HUES48 (cell line): ENCODE measurements around the gene PLAC9.

Experiments
- H3K27ac ChIP-seq: one replicate; pipeline ENCODE4 v1.7.0; 2013; ENCODE audit warnings: low read depth, low read length, inconsistent platforms
- H3K27me3 ChIP-seq: 2 replicates; pipeline ENCODE4 v1.6.1; 2013; ENCODE audit warnings: mild to moderate bottlenecking, low read length; ENCODE audit not compliant: control insufficient read depth, insufficient read depth
- H3K36me3 ChIP-seq: 2 replicates; pipeline ENCODE4 v1.6.1; 2013; ENCODE audit warnings: low read length; ENCODE audit not compliant: control insufficient read depth, insufficient read depth
- H3K4me1 ChIP-seq: 2 replicates; pipeline ENCODE4 v1.6.1; 2013; ENCODE audit warnings: mild to moderate bottlenecking, low read length; ENCODE audit not compliant: control insufficient read depth, insufficient read depth
- H3K4me3 ChIP-seq: 2 replicates; pipeline ENCODE4 v1.5.1; 2013; ENCODE audit warnings: mild to moderate bottlenecking, low read depth, low read length
- H3K9ac ChIP-seq: 2 replicates; pipeline ENCODE4 v1.6.1; 2013; ENCODE audit warnings: mild to moderate bottlenecking, low read depth, low read length, moderate library complexity
- H3K9me3 ChIP-seq: 2 replicates; pipeline ENCODE4 v1.6.1; 2013; ENCODE audit warnings: low read length; ENCODE audit not compliant: control insufficient read depth, insufficient read depth

The PLAC9 gene

DNA sequence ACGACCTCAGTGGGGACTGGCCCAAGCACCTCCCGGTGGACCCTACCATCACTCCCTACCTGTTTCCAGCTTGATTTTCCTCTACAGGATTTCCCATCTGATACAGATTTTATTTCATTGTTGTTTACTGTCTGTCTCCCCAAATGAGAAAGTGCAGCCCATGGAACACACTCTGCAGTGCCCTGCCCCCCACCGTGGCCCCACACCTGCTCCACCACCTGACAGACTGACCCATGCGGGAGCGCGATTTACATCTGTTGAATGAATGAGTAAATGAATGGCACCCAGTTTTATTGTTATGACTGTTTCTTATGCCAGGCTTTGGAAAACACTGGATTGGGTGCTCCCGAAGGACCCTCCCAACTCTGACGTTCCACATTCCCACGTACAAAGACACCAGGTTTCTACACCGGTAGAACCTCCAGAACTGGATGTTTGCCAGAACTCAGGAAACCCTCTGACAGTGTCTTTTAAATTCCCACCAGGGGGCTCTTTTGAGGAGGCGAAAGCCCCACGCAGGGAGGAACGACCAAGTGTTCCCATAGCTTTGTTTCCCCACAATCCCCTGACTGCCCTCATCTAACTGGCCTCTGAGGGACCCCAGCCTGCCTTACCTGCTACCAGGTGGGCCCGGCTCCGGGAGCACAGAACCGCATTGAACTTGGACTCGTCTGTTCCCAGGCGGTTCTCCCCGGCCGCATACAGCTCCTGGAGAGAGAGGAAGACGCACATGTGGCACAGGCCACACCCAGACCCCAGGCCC lies 29.0 kb downstream of the PLAC9 start:
- H3K9me3 ChIP-seq, result no peaks in the 10 kb centered on the region
- H3K9ac ChIP-seq, result no peak overlapping the region
- no peak overlapping the region for H3K27ac ChIP-seq
- H3K27me3 ChIP-seq, result no peaks in the 10 kb centered on the region
- no peak overlapping the region for H3K4me3 ChIP-seq
- peaks cover 11% of the 10 kb centered on the region for H3K4me1 ChIP-seq
- H3K36me3 ChIP-seq, result peaks cover 41% of the 10 kb centered on the region

DNA sequence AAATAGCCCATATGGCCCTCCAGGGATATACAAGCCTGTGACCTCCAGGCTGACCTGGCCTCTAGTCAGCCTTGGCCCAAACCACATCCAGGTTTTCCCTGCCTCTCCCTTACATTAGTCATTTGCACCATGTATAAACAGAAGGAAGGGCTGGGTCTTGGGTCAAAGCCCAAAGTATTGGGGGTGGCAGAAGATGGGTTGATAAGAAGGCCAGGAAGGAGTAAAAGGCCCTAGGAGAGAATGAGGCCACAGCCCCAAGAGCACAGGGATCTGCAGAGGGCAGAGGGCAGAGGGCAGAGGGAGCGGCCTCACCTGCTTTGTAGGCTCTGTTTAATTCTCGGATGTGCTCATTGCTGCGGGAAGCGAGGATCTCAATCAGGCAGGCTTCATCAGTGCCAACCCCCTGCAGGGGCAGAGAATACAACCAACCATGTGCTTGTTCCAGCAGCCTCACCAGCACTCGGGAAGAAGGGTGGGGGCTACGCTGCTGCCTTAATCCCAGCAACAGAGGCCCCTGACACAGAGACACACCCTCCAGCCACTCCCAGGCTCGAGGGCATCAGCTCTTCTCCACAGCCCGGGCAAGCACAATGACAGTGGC lies 31.3 kb downstream of the PLAC9 start:
- H3K9ac ChIP-seq, result no peak overlapping the region
- no peak overlapping the region for H3K4me3 ChIP-seq
- H3K36me3 ChIP-seq, result peaks cover 23% of the 10 kb centered on the region; the same call in 1 of the 2 replicates
- peaks cover 11% of the 10 kb centered on the region for H3K4me1 ChIP-seq
- no peaks in the 10 kb centered on the region for H3K9me3 ChIP-seq
- H3K27me3 ChIP-seq, result no peaks in the 10 kb centered on the region
- H3K27ac ChIP-seq, result no peak overlapping the region

DNA sequence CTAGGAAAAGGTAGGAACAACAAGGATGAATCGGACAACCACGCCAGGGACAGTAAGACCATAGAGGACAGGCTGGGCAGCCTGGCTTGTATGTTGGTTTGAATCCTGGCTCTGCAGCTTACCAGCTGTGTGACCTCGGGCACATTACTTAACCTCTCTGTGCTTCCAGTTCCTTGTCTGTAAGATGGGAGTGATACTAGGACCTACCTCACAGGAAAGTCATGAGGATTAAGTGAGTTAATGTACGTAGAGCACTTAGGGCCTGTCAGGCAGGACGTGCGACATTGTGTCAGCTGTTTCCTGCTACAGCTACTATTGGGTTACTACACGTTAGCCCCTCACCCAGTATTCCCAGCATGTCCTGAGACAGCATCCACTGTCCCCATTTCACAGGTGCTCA lies 32.1 kb downstream of the PLAC9 start:
- no peak overlapping the region for H3K27ac ChIP-seq
- no peaks in the 10 kb centered on the region for H3K27me3 ChIP-seq
- peaks cover 11% of the 10 kb centered on the region for H3K4me1 ChIP-seq
- no peak overlapping the region for H3K9ac ChIP-seq
- no peak overlapping the region for H3K4me3 ChIP-seq
- H3K9me3 ChIP-seq, result no peaks in the 10 kb centered on the region
- peaks cover 20% of the 10 kb centered on the region; the same call in 1 of the 2 replicates for H3K36me3 ChIP-seq

DNA sequence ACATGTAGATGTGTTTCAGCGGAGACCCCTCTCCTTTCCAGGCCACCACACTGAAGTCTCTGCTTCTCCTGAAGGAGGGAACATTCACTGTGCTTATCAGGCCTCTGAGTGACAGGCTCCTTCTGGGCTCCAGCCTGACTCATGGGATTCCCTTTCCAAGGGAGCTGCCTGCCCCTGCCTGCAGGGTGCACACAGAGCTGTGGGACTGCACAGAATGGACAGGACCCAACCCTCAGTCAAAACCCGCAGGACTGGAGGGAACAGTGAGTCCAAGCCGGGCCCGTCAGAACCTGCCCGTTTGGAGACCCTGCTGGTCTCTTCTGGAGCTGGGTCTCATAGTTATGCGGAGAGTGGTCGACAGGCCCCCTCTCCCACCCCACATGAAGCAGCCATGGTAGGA lies 32.6 kb downstream of the PLAC9 start:
- no peaks in the 10 kb centered on the region for H3K9me3 ChIP-seq

DNA sequence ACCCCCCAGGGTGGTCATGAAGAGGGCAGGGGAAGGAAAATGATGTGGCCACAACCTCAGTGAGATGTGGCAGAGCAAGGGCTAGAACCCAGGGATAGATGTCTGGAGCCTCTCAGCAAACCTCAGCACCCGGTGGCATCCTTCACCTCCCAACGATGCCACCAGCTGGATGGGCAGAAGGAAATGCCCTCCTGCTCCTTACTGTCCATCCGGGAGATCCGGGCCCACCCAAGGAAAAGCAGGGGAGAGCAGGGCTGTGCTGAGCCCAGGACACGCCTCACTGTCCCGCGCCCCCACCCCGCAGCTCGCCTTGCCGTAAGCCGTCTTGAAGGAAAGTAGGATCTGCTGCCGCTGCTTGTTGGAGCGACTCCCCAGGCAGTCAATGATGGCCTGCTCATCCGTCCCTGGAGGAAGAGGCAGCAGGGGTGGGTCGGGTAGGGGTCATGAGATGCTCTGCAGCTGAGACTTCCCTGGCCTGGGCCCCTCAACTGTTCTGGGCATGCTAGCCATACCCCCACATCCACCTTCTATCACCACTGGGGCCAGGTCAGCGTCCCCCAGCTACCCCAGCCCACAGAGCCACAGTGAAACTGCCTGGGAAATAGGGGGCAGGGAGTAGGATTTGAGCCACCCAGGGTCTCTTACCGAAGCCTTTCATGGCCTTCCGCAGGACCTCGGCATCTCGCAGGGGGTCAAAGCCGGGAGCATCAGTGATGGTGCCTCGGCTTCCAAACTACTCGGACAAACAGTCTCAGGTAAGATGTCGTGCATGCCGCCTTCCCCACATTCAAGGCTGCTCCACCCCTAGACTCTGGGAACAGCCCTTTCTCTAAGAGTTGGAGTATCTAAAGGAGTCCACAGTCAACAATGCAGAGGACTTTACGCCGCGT lies 34.3 kb downstream of the PLAC9 start:
- peaks cover 11% of the 10 kb centered on the region for H3K4me1 ChIP-seq
- H3K9ac ChIP-seq, result no peak overlapping the region
- peaks cover 20% of the 10 kb centered on the region; the same call in 1 of the 2 replicates for H3K36me3 ChIP-seq

More for the DNA sequence above, 32.6 kb downstream of the PLAC9 start:
- peaks cover 11% of the 10 kb centered on the region for H3K4me1 ChIP-seq
- peaks cover 20% of the 10 kb centered on the region; the same call in 1 of the 2 replicates for H3K36me3 ChIP-seq
- H3K4me3 ChIP-seq, result no peak overlapping the region
- H3K9ac ChIP-seq, result no peak overlapping the region
- H3K27ac ChIP-seq, result no peak overlapping the region
- H3K27me3 ChIP-seq, result no peaks in the 10 kb centered on the region

DNA sequence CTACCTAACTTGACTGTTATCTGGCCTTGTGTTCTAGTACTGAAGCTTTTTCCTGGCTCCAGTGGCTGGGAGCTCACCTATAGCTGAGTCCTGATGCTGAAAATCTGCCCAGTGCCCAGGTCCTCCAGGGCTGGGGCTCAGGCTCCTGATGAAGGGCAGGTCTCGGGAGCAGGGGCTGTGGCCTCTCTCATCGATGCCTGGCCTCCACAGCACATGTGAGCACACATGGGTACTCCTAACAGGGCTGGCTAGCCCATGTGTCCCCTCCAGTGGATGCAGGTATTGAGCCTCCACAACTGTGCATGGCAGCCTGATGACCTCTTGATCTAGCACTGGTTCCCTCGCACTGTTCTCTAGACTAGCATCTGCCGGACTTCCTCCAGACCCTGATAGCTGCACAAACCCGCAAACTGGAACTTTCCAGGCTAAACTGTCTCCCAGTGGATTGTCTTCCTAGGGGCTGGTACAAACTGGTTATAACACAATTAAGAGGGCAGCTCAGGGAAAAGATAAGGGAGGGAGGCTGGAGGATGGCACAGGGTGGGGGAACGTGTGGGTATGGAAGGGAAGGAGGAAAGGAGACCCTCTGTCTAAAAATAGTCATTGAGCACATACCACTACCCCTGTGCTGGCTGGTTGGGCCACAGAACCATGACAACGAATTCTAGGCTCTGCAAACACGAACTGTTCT lies 35.1 kb downstream of the PLAC9 start:
- no peak overlapping the region for H3K4me3 ChIP-seq
- peaks cover 18% of the 10 kb centered on the region; the same call in 1 of the 2 replicates for H3K36me3 ChIP-seq
- H3K4me1 ChIP-seq, result peaks cover 9% of the 10 kb centered on the region
- H3K9ac ChIP-seq, result no peak overlapping the region
- no peaks in the 10 kb centered on the region for H3K9me3 ChIP-seq
- H3K27ac ChIP-seq, result no peak overlapping the region
- H3K27me3 ChIP-seq, result no peaks in the 10 kb centered on the region

More for the DNA sequence above, 34.3 kb downstream of the PLAC9 start:
- H3K4me3 ChIP-seq, result no peak overlapping the region
- H3K27ac ChIP-seq, result no peak overlapping the region
- H3K27me3 ChIP-seq, result no peaks in the 10 kb centered on the region
- H3K9me3 ChIP-seq, result no peaks in the 10 kb centered on the region

DNA sequence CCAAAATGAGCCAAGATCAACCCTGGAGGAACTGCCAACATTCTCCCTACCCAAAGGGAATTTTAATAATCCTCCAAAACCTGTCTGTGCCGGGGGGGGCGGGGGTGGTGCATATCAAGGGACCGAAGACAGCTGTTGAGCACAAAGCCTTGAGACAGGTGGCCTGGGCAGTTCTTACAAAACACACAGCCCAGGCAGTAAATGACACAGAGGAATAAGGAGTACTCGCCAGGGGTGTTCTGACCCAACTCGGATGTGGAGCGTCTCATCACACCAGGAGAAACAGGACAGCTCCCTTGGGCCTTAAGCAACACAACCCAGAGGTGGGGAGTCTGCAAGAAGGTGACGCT lies 35.6 kb downstream of the PLAC9 start:
- H3K27ac ChIP-seq, result no peak overlapping the region
- no peak overlapping the region for H3K9ac ChIP-seq
- peaks cover 9% of the 10 kb centered on the region for H3K4me1 ChIP-seq
- H3K4me3 ChIP-seq, result no peak overlapping the region
- peaks cover 12% of the 10 kb centered on the region; the same call in 1 of the 2 replicates for H3K36me3 ChIP-seq
- H3K27me3 ChIP-seq, result no peaks in the 10 kb centered on the region
- no peaks in the 10 kb centered on the region for H3K9me3 ChIP-seq

DNA sequence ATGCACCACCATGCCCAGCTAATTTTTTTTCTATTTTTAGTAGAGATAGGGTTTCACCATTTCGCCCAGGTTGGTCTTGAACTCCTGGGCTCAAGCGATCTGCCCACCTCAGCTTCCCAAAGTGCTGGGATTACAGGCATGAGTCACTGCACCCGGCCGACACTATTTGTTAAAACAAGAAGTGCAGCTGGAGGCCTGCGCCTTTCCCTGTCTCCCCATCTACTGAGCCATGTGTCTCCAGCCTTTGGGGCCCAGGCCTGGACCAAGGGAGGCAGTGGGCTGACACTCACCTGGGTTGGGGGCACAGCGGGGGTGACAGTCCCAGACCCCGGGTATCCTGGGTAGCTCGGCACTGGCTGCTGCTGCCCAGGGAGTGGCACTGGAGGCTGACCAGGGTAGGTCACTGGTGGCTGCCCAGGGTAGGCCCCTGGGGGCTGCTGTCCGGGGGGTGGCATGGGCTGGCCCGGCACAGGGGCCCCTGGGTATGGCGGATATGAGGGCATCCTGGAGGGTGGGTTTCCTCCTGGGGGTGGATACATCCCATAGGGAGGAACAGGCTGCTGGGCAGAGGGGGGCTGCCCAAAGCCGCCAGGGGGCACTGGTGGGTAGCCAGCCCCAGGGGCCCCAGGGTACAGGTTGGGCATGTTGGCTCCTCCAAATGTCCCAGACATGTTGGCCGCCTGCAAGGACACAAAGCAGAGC lies 36.3 kb downstream of the PLAC9 start:
- Histone ChIP-seq H3K27me3 (no peaks in the 10 kb centered on the region), H3K27ac (no peak overlapping the region), H3K9ac (no peak overlapping the region), H3K4me1 (peaks cover 9% of the 10 kb centered on the region), H3K4me3 (no peak overlapping the region), H3K9me3 (no peaks in the 10 kb centered on the region), H3K36me3 (peaks cover 7% of the 10 kb centered on the region; the same call in 1 of the 2 replicates)

DNA sequence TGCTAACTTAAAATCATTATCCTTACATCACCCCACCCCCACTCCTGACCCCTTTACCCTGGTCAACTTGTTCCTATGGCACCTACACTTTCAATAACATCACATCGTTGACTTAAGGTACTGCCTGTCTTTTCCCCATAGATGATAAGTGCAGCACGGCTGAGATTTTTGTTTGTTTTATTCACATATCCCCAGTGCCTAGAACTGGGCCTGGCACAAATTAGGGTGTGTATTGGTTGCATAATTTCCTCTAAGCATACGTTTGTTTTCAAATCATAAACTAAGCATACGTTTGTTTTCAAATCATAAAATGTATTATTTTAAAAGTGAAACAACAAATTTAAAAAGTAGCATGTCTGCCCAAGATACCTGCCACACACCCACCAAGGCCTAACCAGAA lies 37.5 kb downstream of the PLAC9 start:
- Histone ChIP-seq H3K36me3 (0 out of 2 replicates have a peak, but pooled peaks cover 7% of the 10 kb centered on the region), H3K4me3 (no peak overlapping the region), H3K9me3 (no peaks in the 10 kb centered on the region), H3K9ac (no peak overlapping the region), H3K27me3 (no peaks in the 10 kb centered on the region), H3K27ac (no peak overlapping the region), H3K4me1 (peaks cover 9% of the 10 kb centered on the region)

DNA sequence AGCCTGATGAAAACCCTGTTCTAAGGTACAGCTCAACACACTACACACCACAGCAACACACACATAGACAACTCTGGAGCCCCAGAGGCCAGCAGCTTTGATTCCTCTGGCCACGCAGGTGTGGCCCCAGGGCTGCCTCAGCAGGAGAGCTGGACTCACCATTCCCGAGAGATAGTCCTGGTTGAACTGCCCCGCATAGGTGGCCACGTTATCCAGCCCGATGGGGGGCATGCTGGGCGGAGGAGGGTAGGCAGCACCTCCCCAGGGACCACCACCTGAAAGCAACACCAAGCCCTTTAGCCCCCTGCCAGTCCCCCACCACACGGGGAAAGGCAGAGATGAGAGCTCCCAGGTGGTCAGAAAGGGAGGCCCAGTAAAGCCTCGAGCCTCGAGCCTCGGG lies 38.1 kb downstream of the PLAC9 start:
- Histone ChIP-seq H3K9me3 (no peaks in the 10 kb centered on the region), H3K4me3 (no peak overlapping the region), H3K27ac (no peak overlapping the region), H3K27me3 (no peaks in the 10 kb centered on the region), H3K4me1 (peaks cover 9% of the 10 kb centered on the region), H3K9ac (no peak overlapping the region), H3K36me3 (0 out of 2 replicates have a peak, but pooled peaks cover 7% of the 10 kb centered on the region)
